Stimulated activated CD4-positive, alpha-beta T cell treated with anti-CD3 and anti-CD28 coated beads, Interleukin-2, amount 100 ng/mL, for 4 hours (primary cell): ENCODE measurements around the gene AMER2.
"Not testable (repeated sequence)": the region's sequence is repeated elsewhere in the genome, so short reads cannot be mapped to it uniquely, and the experiment has no call there.

Experiments used
- DNase-seq: peaks from one replicate; pipeline ENCODE4 v3.0.0-alpha.2; 2020; ENCODE audit warnings: low read depth

The AMER2 gene

DNA sequence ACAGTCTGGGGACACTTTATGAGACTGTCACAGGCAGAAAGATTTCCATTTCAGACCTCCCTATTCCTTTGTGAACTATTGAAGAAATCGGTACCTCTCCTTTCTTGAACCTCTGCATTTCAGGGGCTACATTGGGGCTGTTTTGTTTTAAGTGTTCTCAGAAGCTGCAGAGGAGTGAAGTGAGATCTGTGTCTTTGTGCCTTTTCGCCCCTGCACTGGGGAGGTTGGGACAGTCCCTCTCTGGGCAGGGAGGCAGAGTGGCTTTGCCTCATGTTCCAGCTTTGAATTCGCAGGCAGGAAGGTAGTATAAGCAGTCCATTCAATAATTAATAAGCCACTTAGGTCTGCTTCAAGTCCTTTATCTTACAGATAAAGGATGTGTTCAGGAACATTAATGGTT is 9.5 kb upstream of the AMER2 start:
- no peak for DNase-seq

DNA sequence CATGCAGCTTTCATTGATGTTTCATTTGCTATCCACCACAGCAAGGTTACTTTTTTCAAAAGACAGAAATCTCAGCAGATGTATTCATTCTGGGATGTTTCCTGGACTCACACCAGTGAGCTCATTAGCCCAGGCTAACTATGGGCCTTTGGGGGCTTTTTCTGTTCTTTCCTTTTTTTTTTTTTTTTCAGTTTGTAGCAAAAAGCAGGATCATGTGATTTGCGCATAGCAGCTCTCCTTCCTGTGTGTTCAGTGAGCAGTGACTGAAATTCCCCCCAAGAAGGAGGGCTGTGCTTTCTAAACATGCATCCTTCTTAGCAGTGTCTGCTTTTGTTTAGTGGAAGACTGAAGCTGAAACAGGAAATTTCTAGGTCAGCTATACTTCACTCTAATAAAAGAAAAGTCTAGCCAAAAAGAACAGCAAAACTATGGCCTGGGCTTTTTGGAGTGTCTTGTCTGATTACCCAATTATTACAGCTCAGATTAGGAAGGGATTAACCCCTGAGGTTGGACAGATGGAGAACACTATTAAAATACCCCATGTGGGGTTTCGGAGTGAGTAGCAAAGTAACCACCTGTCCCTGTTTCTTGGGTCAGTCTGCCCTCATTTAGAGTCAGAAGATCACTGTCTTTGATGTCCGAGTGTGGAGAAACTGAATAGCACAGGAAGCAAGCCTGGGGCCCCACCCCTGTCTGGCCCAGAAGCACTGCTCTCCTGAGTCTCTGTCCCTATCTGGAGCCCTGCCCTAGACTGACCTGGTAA is 8.9 kb upstream of the AMER2 start:
- DNase-seq, result no peak

DNA sequence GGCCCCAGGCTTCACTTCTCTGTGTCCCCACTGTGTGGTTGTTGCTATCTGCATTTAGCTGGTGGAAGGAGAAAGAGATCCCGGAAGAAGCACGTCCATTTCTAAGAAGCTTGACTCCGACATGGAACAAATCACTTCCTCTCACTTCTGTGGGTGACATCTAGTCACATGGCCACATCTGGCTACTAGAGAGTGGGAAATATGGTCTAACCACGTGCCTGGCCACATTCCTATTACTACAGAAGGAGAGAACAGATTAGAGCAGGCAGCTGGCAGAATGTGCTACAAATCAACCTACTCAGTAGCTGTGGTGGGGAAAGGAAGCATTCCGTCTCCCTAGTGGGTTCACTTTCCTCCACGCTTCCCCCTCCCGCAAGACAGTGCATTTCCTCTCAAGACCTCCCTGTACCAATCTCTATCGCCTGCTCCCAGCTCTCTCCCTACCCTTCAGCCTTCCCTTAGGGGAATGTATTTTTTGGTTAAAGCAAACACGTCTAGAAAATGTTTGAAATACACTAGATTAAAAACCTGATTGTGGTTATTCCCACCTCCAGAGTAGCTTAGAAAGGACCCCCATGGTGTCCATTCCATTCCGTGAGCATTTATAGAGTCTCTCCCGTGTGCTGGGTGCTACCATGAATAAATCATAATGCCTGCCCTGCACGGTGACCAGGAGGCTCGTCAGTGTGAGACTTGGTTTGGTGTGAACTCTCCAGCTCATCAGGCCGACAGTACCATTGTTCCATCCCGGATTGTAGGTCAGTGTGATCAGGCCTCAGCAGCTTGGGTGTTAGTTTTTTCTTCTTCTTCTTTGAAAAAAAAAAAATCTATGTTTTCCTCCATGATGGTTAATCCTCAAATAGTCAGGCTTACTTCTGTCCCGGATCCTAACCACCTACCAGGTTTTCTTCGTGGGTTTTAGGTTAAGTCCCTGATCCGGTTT is 8.0 kb upstream of the AMER2 start:
- no peak for DNase-seq

DNA sequence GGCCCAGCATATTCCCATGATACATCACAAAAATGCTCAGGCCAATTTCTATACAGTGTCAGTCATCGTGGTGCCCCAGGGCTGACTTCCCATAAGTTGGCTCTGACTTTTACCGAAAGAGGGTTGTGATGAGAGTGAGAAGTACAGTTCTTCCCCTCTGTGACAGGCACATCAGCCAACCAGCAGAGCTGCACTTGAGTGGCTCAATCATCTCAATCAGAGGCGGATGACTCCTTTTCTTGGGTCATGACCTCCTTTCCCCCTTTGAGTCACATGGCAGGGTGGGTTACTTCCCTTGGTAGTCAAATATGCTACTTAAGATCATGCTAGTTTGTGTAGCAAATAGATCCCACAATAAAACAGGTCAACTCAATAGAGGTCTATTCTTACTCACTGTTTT is 6.9 kb upstream of the AMER2 start:
- DNase-seq, result no peak

DNA sequence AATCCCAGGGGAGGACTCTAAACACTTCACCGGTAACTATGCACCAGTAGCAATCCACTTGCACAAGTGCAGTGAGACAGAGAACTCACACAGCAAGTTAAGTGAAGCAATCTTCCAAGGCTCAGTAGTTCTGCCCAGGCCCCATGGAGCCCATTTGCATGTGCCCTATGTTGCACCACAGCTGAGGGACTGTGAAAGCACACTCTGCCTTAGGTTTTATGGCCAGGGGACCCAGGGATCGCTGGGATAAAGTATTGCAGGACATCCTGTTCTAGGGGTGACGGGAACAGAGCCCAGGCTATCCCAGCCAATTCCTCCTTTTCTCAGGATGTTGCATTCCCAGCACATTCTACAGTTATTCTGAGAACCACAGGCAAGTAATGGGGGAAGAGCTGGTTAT is 6.0 kb upstream of the AMER2 start:
- DNase-seq, result no peak

DNA sequence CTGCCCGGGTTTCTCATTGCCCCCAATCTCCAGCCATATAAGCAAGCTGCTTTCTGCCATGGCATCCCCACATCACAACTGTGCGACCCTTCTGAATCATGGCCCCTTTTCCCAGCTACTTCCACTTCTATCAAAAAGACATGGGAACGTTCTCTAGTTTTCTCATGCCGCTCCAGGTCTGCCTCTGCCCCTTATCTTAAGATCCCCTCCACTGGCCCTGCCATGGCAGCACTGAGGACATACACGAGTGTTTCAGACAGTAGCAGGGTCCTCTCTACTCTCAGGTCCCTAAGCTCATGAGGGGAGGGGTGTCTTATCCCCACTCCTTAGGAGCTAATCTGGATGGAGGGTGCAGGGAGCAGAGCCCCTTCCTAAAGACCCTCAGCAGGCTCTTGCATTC is 5.5 kb upstream of the AMER2 start:
- no peak for DNase-seq

DNA sequence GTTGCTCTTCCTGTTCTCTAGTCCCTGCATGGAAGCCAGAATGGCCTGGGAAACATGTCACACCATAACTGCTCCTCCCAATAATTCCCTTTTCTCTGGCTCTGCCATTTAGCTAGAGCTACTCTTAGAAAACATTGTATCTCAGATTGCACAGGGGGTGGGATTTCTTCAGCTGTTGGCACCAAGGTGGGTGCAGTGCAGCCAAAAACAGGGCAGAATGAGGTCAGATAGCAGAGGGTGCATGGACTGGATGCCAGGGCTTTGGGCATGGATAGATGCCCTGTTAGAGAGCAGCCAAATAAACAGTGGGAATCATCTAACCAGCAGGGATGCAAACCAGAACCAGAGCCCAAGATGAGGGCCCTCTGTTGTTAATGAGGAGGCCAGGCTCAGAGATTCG is 4.9 kb upstream of the AMER2 start:
- no peak for DNase-seq

DNA sequence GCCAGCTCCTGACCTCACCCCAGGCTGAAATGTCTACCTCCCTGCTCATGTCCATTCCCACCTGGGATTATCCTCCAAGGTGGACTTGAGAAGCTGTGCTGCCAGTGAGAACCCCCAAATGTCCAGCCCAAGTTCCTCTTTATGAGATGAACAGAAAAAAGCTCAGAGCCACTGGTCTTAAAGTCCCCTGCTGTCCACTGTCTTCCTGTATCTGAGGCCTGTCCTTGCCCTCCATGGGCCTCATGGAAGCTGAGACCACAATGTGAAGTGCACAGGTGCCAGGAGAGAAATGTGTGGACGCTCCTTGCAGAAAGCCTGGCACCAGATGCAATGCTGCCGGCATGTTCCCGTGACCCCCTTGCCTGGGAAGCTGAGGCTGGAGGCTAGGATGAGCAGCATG is 3.3 kb upstream of the AMER2 start:
- DNase-seq, result no peak

DNA sequence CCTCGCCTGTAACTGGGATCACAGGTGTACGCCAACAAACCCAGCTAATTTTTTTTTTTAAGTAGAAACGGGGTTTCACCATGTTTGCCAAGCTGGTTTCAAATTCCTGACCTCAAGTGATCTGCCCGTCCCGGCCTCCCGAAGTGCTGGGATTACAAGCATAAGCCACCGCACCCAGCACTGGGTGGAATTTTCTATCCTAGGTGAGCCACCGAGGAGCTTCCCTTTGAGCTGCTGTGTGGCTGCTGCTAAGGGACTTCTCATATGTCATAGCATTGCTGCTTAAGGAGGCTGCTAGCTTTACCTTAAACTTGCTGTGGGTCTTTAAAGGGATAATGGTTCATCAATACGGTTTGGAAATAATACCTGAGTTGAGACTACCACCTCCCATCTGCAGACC is 2.9 kb upstream of the AMER2 start:
- no peak for DNase-seq

DNA sequence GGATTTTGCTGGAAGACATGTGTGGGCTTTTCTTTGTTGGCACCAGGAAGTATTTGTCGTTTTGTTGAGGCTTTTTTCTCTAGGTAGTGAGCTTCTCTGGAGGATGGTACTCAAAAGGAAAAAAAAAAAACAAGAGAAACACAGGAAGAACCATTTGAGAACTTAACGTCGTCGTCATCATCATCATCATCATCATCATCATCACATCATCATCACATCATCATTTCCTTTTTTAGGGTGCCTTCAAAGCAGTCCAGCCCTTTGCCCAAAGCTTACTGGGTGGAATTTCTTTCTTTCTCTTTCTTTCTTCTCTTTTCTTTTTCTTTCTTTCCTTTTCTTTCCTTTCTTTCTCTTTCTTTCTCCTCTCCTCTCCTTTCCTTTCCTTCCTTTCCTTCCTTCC is 2.2 kb upstream of the AMER2 start:
- DNase-seq, result no peak

DNA sequence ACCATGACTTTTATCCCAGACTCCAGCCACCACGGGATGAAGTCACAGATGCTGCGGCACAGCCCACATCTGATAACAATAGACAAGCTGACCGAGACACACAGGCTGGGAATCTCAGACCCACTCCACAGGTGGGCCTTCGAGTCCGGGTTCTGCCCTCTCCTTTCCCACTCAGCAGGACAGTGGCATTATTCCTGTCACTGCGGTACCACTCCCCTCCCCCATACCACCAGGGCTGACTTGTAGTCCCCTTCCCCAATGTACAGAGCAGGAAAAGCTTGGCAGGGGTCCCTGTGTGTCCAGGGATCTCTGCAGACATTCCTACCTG is 179 bp upstream of the AMER2 start:
- no peak for DNase-seq

DNA sequence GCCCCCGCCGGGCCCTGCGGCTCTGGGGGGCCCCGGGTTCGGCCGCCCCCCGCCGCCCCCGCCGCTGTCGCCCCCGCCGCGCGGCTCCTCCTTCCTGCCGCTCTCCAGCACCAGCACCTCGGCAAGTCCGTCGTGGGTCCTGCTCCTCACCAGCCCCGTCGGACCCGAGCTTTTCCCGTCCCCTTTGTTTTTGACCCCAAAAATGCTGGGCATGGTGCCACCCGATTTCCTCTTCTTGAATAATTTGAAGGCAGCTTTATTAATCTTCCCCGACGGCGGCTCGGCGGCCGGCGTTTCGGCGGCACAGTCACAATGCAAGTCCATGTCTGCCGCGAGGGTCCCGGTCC is 945 bp downstream of the AMER2 start:
- DNase-seq, result no peak

DNA sequence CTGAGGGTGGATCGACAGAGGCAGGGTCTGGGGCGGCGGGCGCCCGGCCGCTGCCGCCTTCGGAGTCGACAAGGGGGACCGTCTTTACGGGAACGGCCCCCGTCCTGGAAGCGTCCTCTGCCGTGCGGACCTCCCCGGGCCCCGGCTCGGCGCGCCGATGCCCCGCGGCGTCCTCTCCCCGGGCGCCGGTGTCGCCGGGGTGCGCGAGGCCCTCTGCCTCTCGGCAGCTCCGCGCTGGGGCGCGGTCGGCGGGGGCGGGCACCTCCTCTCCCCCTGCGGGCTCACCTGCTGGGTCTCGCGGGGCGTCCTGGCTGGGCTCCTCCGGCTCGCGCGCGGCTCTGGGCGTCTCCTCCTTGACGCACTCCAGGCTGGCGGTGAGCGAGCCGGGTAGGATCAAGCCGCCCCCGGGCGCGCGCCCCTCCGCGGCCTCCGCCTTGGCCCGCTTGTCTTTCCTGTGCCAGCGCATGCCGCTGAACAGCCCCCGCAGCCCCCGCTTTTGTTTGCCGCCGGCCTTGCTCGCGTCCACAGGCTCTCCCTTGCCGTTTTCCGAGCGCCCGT is 1.5 kb downstream of the AMER2 start:
- DNase-seq, result no peak

DNA sequence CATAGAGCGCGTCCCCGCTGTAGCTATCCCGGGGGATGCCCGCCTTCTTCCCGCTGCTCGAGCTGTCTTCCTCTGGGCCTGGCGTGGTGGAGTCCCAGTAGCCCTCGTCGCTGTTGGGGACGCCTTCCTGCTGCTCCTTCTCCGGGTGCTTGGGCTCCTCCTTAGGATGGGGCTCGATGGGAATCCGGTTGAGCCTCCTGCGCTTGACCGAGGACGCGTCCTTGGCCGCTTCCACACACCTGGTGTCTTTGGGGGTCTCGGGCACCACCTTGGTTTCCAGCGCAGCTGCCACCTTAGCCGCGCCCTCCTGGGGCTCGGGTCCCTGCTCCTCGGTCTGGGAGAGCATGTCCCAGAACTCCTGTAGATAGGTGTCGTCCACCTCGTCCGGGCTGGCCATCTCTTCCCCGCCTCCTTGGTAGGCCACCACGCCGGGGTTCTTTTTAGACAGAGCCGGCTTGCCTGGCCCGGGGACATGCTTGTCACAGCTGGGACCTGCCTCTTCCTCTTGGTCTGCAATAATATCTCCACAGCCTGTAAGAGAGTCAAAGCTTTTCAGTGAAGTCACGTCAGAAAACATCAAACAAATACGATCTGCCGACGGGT is 2.0 kb downstream of the AMER2 start:
- DNase-seq, result no peak

DNA sequence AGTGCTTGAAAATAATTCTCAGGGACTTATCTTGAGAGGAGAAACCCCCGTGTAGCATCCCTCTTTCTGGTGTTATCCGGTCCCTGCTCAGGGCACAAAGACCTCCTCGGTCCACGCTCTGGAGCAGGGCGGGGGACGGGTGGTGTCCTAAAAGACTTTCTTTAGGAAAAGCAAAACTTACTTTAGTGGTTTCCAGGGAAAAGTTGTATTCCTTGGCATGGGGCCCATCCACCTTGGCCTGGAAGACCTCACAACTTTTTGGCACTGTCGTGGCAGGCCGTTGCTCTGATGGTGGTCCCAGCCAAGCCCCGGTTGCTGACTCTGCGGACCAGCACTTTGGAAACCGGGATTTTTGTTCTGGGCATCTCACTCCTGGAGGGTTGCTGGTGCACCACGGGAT is 2.7 kb downstream of the AMER2 start:
- DNase-seq, result no peak

DNA sequence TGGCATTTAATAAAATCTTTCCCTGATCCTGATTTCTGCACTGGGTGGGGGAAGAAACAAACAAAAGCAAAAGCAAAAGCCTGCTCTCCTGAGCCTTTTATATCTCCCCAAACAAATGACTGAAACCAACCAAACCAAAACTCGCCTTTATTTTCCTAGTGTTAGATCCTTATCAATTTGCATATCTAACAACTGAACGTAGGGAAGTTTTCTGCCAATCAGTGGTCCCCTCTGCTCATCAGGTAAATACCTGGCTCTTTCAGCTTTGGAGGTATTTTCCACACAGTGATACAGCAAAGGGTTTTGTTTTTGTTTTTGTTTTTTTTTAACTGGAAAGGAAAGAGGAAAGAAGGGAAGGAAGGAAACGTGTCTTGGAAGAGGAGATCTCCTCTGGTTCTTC is 3.3 kb downstream of the AMER2 start:
- no peak for DNase-seq

DNA sequence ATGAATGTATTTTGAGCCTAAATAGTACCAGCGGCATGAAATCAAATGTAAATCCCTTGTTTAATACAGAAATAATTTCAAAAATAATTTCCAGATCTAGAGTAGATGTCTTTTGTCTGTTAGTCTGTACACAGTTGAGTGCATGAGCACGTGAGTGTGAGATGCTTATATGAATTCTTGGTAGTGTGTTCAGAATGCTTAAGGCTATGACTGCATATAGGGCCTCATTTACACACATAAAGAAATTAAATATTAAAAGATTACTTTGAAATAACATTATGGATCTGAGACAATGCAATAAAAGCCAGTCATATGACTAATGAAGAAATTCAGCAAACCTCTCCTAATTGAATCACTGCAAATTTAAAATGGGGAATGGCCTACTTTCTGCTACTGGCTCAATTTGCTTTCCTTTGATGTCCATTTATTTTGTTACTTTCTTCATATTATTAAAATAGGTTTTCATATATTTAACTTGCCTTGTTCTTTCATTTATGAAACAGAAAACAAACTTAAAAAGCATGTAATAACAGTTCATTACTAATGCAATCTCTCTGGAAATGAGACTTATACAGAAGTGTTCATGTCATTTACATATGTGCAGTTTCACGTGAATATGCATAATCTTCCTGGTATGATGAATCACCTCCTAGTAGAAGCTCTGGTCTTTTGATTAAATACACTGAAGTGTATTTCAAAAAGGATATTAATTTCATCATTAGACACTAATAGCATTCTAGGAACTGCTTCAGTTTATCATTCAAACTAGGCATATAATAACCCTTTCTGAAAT is 4.5 kb downstream of the AMER2 start:
- no peak for DNase-seq

DNA sequence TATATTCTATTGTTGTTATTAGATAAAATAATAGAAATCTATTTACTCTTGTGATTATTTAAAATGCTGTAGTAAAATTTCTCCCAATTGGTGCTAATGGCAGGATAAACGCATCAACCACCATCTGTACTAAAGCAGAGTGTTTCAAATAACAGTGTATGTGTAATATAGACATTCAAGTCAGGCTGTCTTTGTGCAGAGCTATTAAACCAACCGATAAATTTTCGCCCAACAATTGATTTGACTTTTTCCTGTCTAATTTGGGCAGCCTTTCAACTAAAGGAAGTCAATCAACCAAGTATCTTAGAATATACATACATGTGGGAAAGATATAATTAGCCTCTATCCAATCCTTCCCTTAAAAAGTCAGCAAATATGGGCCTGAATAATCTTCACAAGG is 5.8 kb downstream of the AMER2 start:
- no peak for DNase-seq

DNA sequence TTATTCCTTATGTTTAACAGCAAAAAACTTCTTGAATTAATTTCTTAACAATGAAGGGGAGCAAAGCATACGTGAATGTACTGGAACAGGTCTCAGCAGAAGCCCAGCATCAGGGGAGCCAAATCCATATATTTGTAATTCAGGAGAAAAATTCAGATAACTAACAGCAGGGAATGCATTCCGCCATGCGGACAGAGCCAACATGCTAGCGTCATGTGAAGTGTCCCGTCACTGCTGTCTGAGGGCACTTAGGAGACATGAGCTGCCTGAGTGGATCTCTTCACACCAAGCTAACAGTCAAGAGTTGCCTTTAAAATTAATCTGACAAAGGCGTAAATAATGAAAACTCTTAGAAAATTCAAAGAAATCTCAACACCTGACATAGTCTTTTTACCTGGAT is 6.4 kb downstream of the AMER2 start:
- no peak for DNase-seq

DNA sequence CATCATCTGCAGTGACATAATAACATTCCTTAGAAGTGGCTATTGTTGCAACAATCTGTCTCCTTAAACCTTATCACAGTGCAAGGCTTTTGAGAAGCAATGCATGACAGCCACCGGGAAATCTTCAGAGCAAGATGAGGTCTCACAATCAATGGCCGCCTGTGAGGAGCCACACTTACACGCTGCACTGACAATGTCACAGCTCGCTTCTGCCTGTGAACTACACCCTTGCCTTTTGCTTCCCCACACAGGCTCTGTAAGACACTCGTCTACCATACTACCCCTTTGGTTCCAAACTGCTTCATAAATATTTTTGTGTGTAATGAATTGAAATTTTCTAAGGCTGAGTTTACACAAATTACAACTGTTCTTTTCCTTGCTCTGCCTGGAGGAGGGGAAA is 6.9 kb downstream of the AMER2 start:
- not testable (repeated sequence) for DNase-seq

DNA sequence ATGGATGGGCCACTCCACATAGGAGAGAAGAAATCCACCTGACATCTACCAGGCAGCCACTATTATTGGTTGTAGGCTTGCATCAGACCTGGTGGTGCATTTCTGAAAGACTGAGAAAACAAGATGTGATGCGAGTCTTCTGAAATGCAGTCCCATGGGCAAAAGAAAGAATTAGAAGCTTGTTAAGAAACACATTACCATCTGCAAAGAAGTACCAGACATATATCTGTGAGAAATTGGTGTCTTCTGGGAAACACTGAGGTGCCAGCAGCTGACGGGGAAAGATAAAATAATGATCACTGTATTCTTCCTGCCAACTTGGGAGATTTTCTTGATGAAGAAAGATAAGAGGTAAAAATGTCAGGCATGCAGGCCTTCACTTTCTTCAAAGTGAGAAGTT is 14.4 kb downstream of the AMER2 start:
- no peak for DNase-seq

DNA sequence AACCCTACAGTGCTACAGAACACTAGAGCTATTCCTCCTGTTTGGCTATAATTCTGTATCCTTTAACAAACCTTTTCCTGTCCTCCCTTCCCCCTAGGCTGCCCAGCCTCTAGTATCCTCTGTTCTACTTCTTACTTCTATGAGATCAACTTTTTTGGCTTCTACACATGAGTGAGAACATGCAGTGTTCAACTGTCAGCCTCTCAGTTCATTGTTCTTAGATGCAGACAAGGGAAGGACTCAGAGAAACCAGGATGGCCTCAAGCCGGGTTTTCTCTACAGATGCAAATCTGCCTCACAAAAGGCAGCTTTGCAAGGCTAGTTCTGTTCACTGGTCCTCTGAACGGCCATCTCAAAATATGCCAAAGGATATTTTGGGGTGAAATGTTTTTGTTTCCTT is 18.4 kb downstream of the AMER2 start:
- DNase-seq, result no peak
